ENCODE measurements around the gene COA6.

GRCh38 chr1:234430691-234431090 is 57.4 kb downstream of the COA6 start:
- TF ChIP-seq EP300 (IDR thresholded peaks at IDR 0.05), result no peak
- TF ChIP-seq, protein P1, sequence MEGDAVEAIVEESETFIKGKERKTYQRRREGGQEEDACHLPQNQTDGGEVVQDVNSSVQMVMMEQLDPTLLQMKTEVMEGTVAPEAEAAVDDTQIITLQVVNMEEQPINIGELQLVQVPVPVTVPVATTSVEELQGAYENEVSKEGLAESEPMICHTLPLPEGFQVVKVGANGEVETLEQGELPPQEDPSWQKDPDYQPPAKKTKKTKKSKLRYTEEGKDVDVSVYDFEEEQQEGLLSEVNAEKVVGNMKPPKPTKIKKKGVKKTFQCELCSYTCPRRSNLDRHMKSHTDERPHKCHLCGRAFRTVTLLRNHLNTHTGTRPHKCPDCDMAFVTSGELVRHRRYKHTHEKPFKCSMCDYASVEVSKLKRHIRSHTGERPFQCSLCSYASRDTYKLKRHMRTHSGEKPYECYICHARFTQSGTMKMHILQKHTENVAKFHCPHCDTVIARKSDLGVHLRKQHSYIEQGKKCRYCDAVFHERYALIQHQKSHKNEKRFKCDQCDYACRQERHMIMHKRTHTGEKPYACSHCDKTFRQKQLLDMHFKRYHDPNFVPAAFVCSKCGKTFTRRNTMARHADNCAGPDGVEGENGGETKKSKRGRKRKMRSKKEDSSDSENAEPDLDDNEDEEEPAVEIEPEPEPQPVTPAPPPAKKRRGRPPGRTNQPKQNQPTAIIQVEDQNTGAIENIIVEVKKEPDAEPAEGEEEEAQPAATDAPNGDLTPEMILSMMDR (IDR thresholded peaks at IDR 0.05), result no peak

Measured in esophagus muscularis mucosa (tissue), 3 donors.